Activated CD8-positive, alpha-beta memory T cell treated with anti-CD3 and anti-CD28 coated beads for 4 hours (primary cell): ENCODE data around the gene TSHZ2.

Experiments used
- DNase-seq, 2 donors: peaks; one replicate each; pipeline ENCODE4 v3.0.0-alpha.2; 2020; ENCODE audit warnings: low read depth in 2 of 2

The TSHZ2 gene

DNA sequence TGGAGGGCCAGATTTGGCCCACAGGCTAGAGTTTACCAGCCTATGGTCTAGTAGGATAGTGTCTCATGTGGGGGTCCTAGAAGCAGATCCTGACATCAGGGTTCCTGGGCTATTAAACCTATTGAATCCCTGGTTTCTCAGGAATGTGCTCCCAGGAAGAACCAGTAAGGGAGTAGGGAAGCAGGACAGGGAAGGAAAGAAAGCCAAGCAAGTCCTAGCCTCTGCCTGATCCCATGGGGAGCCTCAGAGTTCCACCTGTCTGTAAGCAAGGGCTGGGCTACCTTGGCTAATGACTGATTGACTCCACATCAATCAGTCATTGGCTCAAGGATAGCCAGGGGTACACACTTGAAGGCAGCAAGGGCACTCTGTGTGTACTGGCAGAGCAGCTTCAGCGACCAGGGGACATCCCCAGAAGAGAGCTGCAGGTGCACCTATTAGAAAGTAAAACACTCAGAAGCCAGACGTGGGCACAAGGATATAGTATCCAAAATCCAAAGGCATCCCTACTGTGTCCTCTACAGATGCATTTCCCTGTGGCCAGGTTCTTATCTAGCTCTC is 309.5 kb downstream of the TSHZ2 start:
- DNase-seq, result no peak

GRCh38 chr20:53282217-53282955 is 310.2 kb downstream of the TSHZ2 start:
- no peak for DNase-seq

- no peak for DNase-seq
These were observed 310.9 kb downstream of the TSHZ2 start for GRCh38 chr20:53283011-53283410.

DNA sequence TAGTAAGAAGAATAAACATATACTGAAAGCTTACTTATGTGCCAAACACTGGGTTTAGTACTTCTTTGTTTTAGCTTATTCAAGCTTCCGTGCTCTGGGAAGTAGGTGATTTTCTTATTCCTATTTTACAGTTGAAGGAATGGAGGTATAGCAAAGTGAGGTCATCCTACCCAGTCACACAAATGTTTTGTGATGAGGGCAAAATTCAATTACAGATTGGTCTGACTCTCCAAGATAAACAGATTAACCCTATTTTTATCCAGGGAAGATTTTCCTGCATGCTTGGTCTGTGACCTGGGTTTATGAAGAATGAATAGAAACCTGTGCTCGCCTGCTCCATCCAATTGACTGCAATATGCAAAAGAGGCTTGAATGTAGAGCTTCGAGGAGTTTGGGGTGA is 311.4 kb downstream of the TSHZ2 start:
- no peak for DNase-seq

- DNase-seq, result no peak
These were observed 312.1 kb downstream of the TSHZ2 start for GRCh38 chr20:53284256-53284655.

DNA sequence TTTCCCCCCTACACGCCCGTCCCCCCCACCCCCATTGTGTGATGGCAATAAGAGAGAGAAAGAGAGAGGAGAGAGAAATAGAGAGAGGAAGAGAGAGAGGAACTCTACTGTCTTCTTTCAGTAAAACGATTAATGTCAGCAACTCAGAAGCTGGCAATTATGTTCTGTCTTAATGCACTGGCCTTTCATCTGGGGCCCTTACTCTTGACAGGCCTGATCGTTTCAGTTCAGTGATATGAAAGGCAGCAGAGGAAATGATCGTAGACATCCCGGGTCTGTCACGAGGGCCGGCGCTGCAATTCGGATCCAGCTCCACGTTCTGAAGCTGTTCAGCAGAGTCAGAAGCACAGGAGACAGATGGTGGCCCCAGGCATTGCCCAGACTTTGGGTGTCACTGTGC is 312.5 kb downstream of the TSHZ2 start:
- DNase-seq, result no peak

DNA sequence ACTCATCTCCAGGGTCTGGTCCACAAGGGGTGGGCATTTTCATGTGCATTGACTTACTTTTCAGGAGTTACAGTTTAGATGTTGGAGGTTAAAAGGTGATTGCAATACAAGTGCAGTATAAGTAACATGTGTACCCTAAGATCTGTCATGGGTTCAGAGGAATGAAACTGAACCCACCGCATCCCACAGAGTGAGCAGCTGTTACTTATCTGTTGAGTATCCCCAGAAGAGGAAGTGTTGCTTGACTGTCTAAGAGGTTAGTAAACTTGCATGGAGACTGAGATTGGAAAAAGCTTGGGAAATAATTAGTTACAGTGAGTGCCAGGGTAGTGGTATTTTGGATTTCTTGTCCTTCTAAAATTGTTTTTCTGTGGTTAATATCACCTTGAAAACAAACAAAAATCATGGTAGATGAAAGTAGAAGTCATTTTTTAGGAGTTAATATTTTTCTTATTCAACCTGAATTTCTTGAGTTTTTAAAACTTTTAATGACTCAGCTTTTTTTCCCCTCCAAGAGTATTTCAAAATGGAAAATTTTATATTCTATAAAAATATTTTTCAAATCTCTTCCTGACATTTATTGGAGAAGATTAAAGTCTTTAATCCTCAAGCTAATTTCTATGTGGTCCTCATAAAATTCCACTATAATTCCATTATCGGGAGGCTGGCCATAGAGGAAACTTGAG is 315.3 kb downstream of the TSHZ2 start:
- no peak for DNase-seq

GRCh38 chr20:53291548-53291947 is 319.4 kb downstream of the TSHZ2 start:
- DNase-seq, result no peak

GRCh38 chr20:53292347-53292746 is 320.2 kb downstream of the TSHZ2 start:
- no peak for DNase-seq

GRCh38 chr20:53294804-53295203 is 322.6 kb downstream of the TSHZ2 start:
- DNase-seq, result no peak

DNA sequence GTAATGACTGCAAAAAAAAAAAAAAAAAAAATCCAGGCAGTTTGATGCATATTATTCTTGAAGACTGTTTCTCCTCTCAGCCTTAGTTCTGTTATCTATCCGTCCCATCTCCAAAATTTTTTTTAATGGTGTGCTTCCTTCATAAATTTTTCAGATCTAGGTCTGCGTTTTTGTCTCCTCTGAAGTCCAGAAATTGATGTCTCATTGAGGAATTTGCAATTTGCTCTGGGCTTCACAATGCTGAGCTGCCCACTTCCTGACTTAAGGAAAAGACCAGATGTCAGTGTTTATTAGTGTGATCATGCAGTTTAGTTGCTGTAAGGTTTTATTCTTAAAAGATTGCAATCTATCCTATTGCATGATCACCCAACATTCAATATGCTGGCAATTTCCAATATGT is 323.9 kb downstream of the TSHZ2 start:
- no peak for DNase-seq

DNA sequence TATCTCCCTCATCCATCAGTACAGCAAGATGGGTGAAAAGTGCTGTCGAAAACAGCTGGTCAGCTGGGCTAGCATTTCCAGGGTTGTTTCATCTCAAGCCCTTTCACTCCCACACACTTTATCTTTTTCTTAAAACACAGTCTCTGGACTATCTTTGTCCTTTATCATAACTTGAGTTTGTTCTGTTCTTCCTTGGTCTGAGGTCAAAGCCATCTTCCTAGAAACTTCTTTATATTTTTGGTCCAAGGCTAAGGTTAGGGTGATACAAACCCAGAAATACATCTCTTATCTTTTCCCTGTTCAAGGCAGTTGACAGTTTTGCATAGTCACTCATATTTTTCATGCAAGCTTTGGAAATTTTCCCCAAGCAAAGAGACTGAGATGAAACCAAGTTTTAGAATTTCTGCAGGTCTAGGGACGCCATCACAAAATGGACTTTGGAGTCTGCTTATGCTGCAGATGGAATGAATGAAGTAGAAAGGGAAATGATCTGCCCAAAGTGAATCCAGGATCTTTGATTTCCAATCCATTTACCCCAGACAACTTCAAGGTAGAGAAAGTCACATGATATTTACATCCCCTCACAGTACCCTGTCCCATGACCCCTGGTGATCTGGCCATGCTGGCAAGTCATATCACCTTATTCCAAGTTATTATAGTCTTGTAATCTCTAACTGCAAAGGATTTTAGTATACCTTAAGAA is 324.4 kb downstream of the TSHZ2 start:
- no peak for DNase-seq

DNA sequence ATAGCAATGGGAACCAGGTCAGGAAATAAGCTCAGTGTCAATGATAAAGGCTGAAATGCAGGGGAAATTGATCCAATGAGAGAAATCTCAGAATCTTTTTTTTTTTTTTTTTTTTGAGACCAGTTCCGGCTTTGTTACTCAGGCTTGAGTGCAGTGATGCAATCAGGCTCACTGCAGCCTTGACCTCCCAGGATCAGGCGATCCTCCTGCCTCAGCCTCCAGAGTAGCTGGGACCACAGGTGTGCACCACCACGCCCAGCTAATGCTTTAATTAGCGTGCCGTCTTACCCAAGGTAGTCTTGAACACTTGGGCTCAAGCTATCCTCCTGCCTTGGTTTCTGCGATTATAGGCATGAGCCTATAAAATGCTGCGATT is 325.0 kb downstream of the TSHZ2 start:
- DNase-seq, result no peak

GRCh38 chr20:53298260-53298659 is 326.1 kb downstream of the TSHZ2 start:
- DNase-seq, result no peak

GRCh38 chr20:53298911-53299310 is 326.8 kb downstream of the TSHZ2 start:
- no peak for DNase-seq

GRCh38 chr20:53299831-53300230 is 327.7 kb downstream of the TSHZ2 start:
- no peak for DNase-seq

- no peak for DNase-seq
These were observed 329.7 kb downstream of the TSHZ2 start for GRCh38 chr20:53301869-53302268.

DNA sequence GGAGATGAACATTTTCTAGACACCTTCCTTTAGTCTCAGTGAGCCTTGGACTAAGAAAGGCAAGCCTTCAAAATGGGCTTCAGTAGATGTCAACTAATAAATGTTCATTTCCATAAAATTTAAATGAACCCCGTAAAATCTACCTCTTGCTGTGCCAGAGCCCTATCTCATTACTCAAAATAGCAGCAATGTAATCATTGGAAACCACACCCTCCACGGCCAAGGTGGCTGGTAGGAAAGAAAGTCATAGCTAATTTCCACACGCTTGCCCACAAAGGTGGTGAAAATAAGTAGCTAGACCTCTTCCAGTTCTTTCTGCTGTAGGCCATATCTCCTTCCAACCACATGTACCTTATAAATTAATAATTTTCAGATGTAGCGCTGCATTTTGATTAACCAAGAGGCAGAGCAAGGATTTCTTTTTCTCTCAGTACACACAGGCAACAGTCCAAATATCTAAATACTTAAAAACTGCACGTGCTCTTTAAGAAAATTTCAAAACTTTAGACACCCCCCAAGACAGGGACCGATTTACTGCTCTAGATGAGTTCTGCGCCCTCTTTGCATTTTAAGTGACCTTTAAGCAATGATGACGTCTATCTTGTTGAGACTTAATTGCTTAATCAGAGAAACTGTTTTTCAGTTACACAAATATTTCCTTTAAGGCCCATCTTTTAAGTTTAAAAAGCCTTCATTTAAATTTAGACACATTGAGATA is 330.7 kb downstream of the TSHZ2 start:
- no peak for DNase-seq

- no peak for DNase-seq
These were observed 331.2 kb downstream of the TSHZ2 start for GRCh38 chr20:53303413-53303760.

DNA sequence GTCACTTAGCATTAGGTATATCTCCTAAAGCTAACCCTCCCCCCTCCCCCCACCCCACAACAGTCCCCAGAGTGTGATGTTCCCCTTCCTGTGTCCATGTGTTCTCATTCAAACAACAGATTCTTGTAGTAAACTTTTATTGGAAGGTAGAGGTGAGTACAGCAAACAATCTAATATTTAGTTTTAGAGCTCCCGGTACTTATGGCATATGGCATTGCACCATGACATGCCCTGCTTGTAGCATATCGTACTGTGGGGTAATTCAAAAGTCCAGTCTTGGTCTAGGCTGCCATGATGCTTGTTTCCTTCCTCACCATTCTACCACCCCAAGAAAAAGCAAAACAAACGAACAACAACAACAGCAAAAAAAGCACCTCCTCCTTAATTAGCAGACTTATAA is 332.0 kb downstream of the TSHZ2 start:
- DNase-seq, result no peak

GRCh38 chr20:53306192-53306805 is 334.1 kb downstream of the TSHZ2 start:
- no peak for DNase-seq
